ENCODE results near the gene KRTAP5-4. TPM values are rescaled to one million over a fixed set of nuclear protein-coding genes. Genes with fewer than 3 reads are reported as not detected.

KRTAP5-4 gene
- total RNA-seq, 1 donor from 2014 or later = not detected

GRCh38 chr11:1640076-1640946 is 18.4 kb upstream of the KRTAP5-4 start:
- DNase-seq = no peak
- peak; percentile 62 to 63 for ATAC-seq
- H3K4me3 ChIP-seq = no peak overlapping the region
- intact Hi-C loops (cut with DNase I) = no loop called here
- no peak overlapping the region for H3K27ac ChIP-seq
- H3K27me3 ChIP-seq (ENCODE audit: low read depth) = peaks cover 26% of the 10 kb centered on the region
- H3K36me3 ChIP-seq = no peaks in the 10 kb centered on the region
- no peaks in the 10 kb centered on the region for H3K9me3 ChIP-seq
- peak; percentile 85 for TF ChIP-seq CTCF (IDR thresholded peaks at IDR 0.05)
- H3K4me1 ChIP-seq = peaks cover 11% of the 10 kb centered on the region

- Histone ChIP-seq H3K27ac (peak overlapping the region; percentile 41), H3K4me1 (peaks cover 11% of the 10 kb centered on the region), H3K4me3 (no peak overlapping the region), H3K9me3 (no peaks in the 10 kb centered on the region), H3K27me3 (ENCODE audit: low read depth) (peaks cover 26% of the 10 kb centered on the region), H3K36me3 (no peaks in the 10 kb centered on the region)
- intact Hi-C loops (cut with DNase I) = no loop called here
- ATAC-seq (no peak), DNase-seq (no peak)
- no peak for TF ChIP-seq CTCF (IDR thresholded peaks at IDR 0.05)
Measured at GRCh38 chr11:1639666-1640065, 17.7 kb upstream of the KRTAP5-4 start.

GRCh38 chr11:1639102-1639620 is 17.2 kb upstream of the KRTAP5-4 start:
- Histone ChIP-seq H3K4me3 (no peak overlapping the region), H3K27me3 (ENCODE audit: low read depth) (peaks cover 26% of the 10 kb centered on the region), H3K9me3 (no peaks in the 10 kb centered on the region), H3K36me3 (no peaks in the 10 kb centered on the region), H3K27ac (peak overlapping the region; percentile 41), H3K4me1 (peaks cover 11% of the 10 kb centered on the region)
- ATAC-seq (no peak), DNase-seq (no peak)
- intact Hi-C loops (cut with DNase I) = no loop called here
- no peak for TF ChIP-seq CTCF (IDR thresholded peaks at IDR 0.05)

- intact Hi-C loops (cut with DNase I) = no loop called here
- no peak overlapping the region for H3K4me3 ChIP-seq
- peaks cover 11% of the 10 kb centered on the region for H3K4me1 ChIP-seq
- no peak overlapping the region for H3K27ac ChIP-seq
- no peak for TF ChIP-seq CTCF (IDR thresholded peaks at IDR 0.05)
- peaks cover 26% of the 10 kb centered on the region for H3K27me3 ChIP-seq (ENCODE audit: low read depth)
- no peaks in the 10 kb centered on the region for H3K36me3 ChIP-seq
- H3K9me3 ChIP-seq = no peaks in the 10 kb centered on the region
- ATAC-seq (no peak), DNase-seq (no peak)
Measured at GRCh38 chr11:1638344-1638743, 16.4 kb upstream of the KRTAP5-4 start.

- H3K27me3 ChIP-seq (ENCODE audit: low read depth) = peaks cover 21% of the 10 kb centered on the region
- DNase-seq (no peak), ATAC-seq (no peak)
- no peaks in the 10 kb centered on the region for H3K36me3 ChIP-seq
- H3K9me3 ChIP-seq = no peaks in the 10 kb centered on the region
- peaks cover 11% of the 10 kb centered on the region for H3K4me1 ChIP-seq
- intact Hi-C loops (cut with DNase I) = no loop called here
- H3K4me3 ChIP-seq = no peak overlapping the region
- H3K27ac ChIP-seq = no peak overlapping the region
- no peak for TF ChIP-seq CTCF (IDR thresholded peaks at IDR 0.05)
Measured at GRCh38 chr11:1637628-1638027, 15.7 kb upstream of the KRTAP5-4 start.

Data from lower lobe of right lung (tissue), 2 donors.